Testis (tissue), 3 donors: ENCODE measurements around the gene TSEN2. TPM values are rescaled to one million over a fixed set of nuclear protein-coding genes. Genes with fewer than 3 reads are reported as not detected.

Experiments
- DNase-seq: peaks from one replicate; pipeline ENCODE4 v3.0.0-alpha.2; 2019
- H3K27ac ChIP-seq, 2 donors: fragments of 200-600 bp; sonication (generic); one replicate each; pipeline ENCODE4 v1.5.1; 2019
- H3K27me3 ChIP-seq: fragments of 200-600 bp; sonication (generic); one replicate; pipeline ENCODE4 v1.5.1; 2019
- H3K36me3 ChIP-seq: fragments of 200-600 bp; sonication (generic); one replicate; pipeline ENCODE4 v1.5.1; 2017; ENCODE audit warnings: low read depth; ENCODE audit errors: missing control alignments
- H3K4me1 ChIP-seq: fragments of 200-600 bp; sonication (generic); one replicate; pipeline ENCODE4 v1.5.1; 2019
- H3K4me3 ChIP-seq, 2 donors: fragments of 200-600 bp; sonication (generic); one replicate each; pipeline ENCODE4 v1.5.1; 2017 to 2019
- H3K9me3 ChIP-seq: fragments of 200-600 bp; sonication (generic); one replicate; pipeline ENCODE4 v1.5.1; 2017
- CTCF ChIP-seq, 3 experiments: fragments of 450-650 bp in 2 of 3; fragments of 200-600 bp in 1 of 3; sonication (generic) in 1 of 3; IDR thresholded peaks; one replicate each; pipeline ENCODE4 v1.5.1; 2016 to 2019; ENCODE audit warnings: antibody characterized with exemption in 3 of 3, mild to moderate bottlenecking in 2 of 3, moderate library complexity in 1 of 3
- POLR2A ChIP-seq: fragments of 450-650 bp; IDR thresholded peaks from one replicate; pipeline ENCODE4 v1.6.1; 2017; ENCODE audit warnings: antibody characterized with exemption, mild to moderate bottlenecking, moderate library complexity
- WGBS, 2 donors: methylation state at CpG; one replicate each; pipeline ENCODE4 v1.1.5; 2018; 5-methylcytosine and 5-hydroxymethylcytosine counted together
- intact Hi-C: fragments of 100-400 bp; cut with DNase I; formaldehyde crosslinking; loops from one replicate; pipeline ENCODE4 v1.15.1; 2023; ENCODE audit warnings: low total_unique reads
- polyA plus RNA-seq: library from polyadenylated mRNA; stranded (reverse); fragments of 350-450 nt; fragmentation: Illumina TruSeq; extraction: RNeasy Lipid Tissue Mini Kit (QIAGEN cat#74804); gene quantifications from one replicate; pipeline ENCODE4 v1.2.3, GENCODE V29; 2014; ENCODE audit warnings: low read depth, low replicate concordance; ENCODE audit not compliant: insufficient read depth
- total RNA-seq, 2 donors: library from RNA; depleted of rRNA; stranded (reverse); fragments of >200 nt; gene quantifications; one replicate each; pipeline ENCODE4 v1.2.3, GENCODE V29; 2016

The TSEN2 gene
- total and polyA plus RNA-seq, 3 donors from 2014 or later = 17.0 to 26.8 (median 25.3) TPM

GRCh38 chr3:12512534-12513118 lies 28.3 kb downstream of the TSEN2 start:
- TF ChIP-seq CTCF (IDR thresholded peaks at IDR 0.05) (no peak), POLR2A (no peak)
- H3K36me3 ChIP-seq = no peaks in the 10 kb centered on the region
- H3K4me1 ChIP-seq = no peaks in the 10 kb centered on the region
- intact Hi-C loops = no loop called here
- WGBS, 2 donors = 91 to 97% methylated on average over 4 of the region's 4 CpGs
- DNase-seq = no peak
- no peak overlapping the region for H3K4me3 ChIP-seq
- H3K9me3 ChIP-seq = no peaks in the 10 kb centered on the region
- H3K27me3 ChIP-seq = no peaks in the 10 kb centered on the region
- H3K27ac ChIP-seq = no peak overlapping the region

- intact Hi-C loops = no loop called here
- no peaks in the 10 kb centered on the region for H3K9me3 ChIP-seq
- H3K27me3 ChIP-seq = no peaks in the 10 kb centered on the region
- DNase-seq = no peak
- TF ChIP-seq CTCF (IDR thresholded peaks at IDR 0.05) (no peak), POLR2A (no peak)
- WGBS, 2 donors = 51% methylated on average over 5 of the region's 5 CpGs
- H3K36me3 ChIP-seq = no peaks in the 10 kb centered on the region
- no peaks in the 10 kb centered on the region for H3K4me1 ChIP-seq
- no peak overlapping the region for H3K4me3 ChIP-seq
- peak overlapping the region in 1 of 2 donors; percentile 56 for H3K27ac ChIP-seq
Observed at GRCh38 chr3:12513694-12514446, 29.6 kb downstream of the TSEN2 start.

GRCh38 chr3:12515631-12516030 lies 31.4 kb downstream of the TSEN2 start:
- intact Hi-C loops = no loop called here
- H3K27ac ChIP-seq = no peak overlapping the region
- no peaks in the 10 kb centered on the region for H3K36me3 ChIP-seq
- H3K9me3 ChIP-seq = no peaks in the 10 kb centered on the region
- DNase-seq = no peak
- no peaks in the 10 kb centered on the region for H3K27me3 ChIP-seq
- TF ChIP-seq POLR2A (no peak), CTCF (IDR thresholded peaks at IDR 0.05) (no peak)
- no peaks in the 10 kb centered on the region for H3K4me1 ChIP-seq
- H3K4me3 ChIP-seq = no peak overlapping the region

GRCh38 chr3:12516873-12517272 lies 32.6 kb downstream of the TSEN2 start:
- Histone ChIP-seq H3K4me3 (no peak overlapping the region), H3K4me1 (no peaks in the 10 kb centered on the region), H3K9me3 (no peaks in the 10 kb centered on the region), H3K27ac (no peak overlapping the region), H3K27me3 (no peaks in the 10 kb centered on the region), H3K36me3 (no peaks in the 10 kb centered on the region)
- intact Hi-C loops = no loop called here
- 86 to 87% methylated on average over 10 to 11 of the region's 11 CpGs for WGBS, 2 donors
- no peak for TF ChIP-seq POLR2A
- no peak for TF ChIP-seq CTCF (IDR thresholded peaks at IDR 0.05)
- no peak for DNase-seq
